ENCODE results near the gene ITIH3.

ITIH3 gene

GRCh38 chr3:52827441-52827840 lies 32.8 kb downstream of the ITIH3 start:
- no peak for DNase-seq (ENCODE audit: low spot score)

GRCh38 chr3:52827866-52828376 lies 33.3 kb downstream of the ITIH3 start:
- no peak for DNase-seq (ENCODE audit: low spot score)

GRCh38 chr3:52829482-52829881 lies 34.9 kb downstream of the ITIH3 start:
- no peak for DNase-seq (ENCODE audit: low spot score)

- DNase-seq (ENCODE audit: low spot score), result no peak
These were observed 35.4 kb downstream of the ITIH3 start for GRCh38 chr3:52829906-52830463.

- no peak for DNase-seq (ENCODE audit: low spot score)
These were observed 36.1 kb downstream of the ITIH3 start, which contains the start of gene ITIH4 for GRCh38 chr3:52830535-52831258. Gene ITIH4 (minus strand): TSS chr3:52830672. CDS start chr3:52830642, 30 bp downstream.

- peak; percentile 83 for DNase-seq (ENCODE audit: low spot score)
These were observed 37.1 kb downstream of the ITIH3 start for GRCh38 chr3:52831500-52832301.

GRCh38 chr3:52833202-52833601 lies 38.6 kb downstream of the ITIH3 start:
- no peak for DNase-seq (ENCODE audit: low spot score)

- no peak for DNase-seq (ENCODE audit: low spot score)
These were observed 40.4 kb downstream of the ITIH3 start, which contains the start of gene MUSTN1 for GRCh38 chr3:52834871-52835501. Gene MUSTN1 (minus strand): TSS chr3:52835019. CDS start chr3:52834948, 71 bp downstream.

- no peak for DNase-seq (ENCODE audit: low spot score)
These were observed 41.3 kb downstream of the ITIH3 start for GRCh38 chr3:52835766-52836470.

- no peak for DNase-seq (ENCODE audit: low spot score)
These were observed 41.9 kb downstream of the ITIH3 start for GRCh38 chr3:52836471-52836845.

GRCh38 chr3:52836986-52837385 lies 42.4 kb downstream of the ITIH3 start:
- DNase-seq (ENCODE audit: low spot score), result no peak

GRCh38 chr3:52838561-52839267 lies 44.1 kb downstream of the ITIH3 start:
- no peak for DNase-seq (ENCODE audit: low spot score)

GRCh38 chr3:52839268-52839575 lies 44.6 kb downstream of the ITIH3 start:
- no peak for DNase-seq (ENCODE audit: low spot score)

- DNase-seq (ENCODE audit: low spot score), result no peak
These were observed 45.4 kb downstream of the ITIH3 start for GRCh38 chr3:52839892-52840545.

GRCh38 chr3:52841211-52841980 lies 46.8 kb downstream of the ITIH3 start:
- no peak for DNase-seq (ENCODE audit: low spot score)

GRCh38 chr3:52841981-52842340 lies 47.4 kb downstream of the ITIH3 start:
- DNase-seq (ENCODE audit: low spot score), result no peak

- no peak for DNase-seq (ENCODE audit: low spot score)
These were observed 47.8 kb downstream of the ITIH3 start for GRCh38 chr3:52842424-52842823.

- no peak for DNase-seq (ENCODE audit: low spot score)
These were observed 48.7 kb downstream of the ITIH3 start for GRCh38 chr3:52843108-52843865.

GRCh38 chr3:52843881-52844280 lies 49.3 kb downstream of the ITIH3 start:
- no peak for DNase-seq (ENCODE audit: low spot score)

Measured in COLO829 (cell line).